NT2/D1 (cell line): Measurements from ENCODE around the gene MTO1.
A peak's percentile ranks its signal among the peaks of the same experiment; 100 is the strongest.

Experiments
- SUZ12 ChIP-seq: IDR thresholded peaks from 2 replicates; pipeline ENCODE4 v1.6.1; 2011; ENCODE audit not compliant: insufficient read length, insufficient read depth; ENCODE audit errors: extremely low read depth
- YY1 ChIP-seq: IDR thresholded peaks from 2 replicates; pipeline ENCODE4 v1.6.1; 2011; ENCODE audit not compliant: insufficient read length, insufficient read depth
- ZNF274 ChIP-seq: IDR thresholded peaks from 2 replicates; pipeline ENCODE4 v1.6.1; 2011; ENCODE audit warnings: mild to moderate bottlenecking, low read depth, low read length

- no peak for TF ChIP-seq ZNF274
- TF ChIP-seq YY1, result peak; percentile 83
- no peak for TF ChIP-seq SUZ12
Observed at GRCh38 chr6:73461537-73462350, at the start of gene MTO1.
